Right lobe of liver (tissue), 4 donors: ENCODE results near the gene CDK14.

ENCODE experiments used
- POLR2A ChIP-seq: fragments of 450-650 bp; IDR thresholded peaks from one replicate; pipeline ENCODE4 v1.6.1; 2017; ENCODE audit warnings: antibody characterized with exemption, mild to moderate bottlenecking
- TF ChIP-seq, protein P1 (sequence below), 4 donors: fragments of 200-600 bp in 3 of 4; fragments of 450-650 bp in 1 of 4; IDR thresholded peaks; one replicate each; pipeline versions ENCODE4 v1.5.1 to v1.8.0; 2016 to 2022; ENCODE audit warnings: antibody characterized with exemption in 4 of 4, mild to moderate bottlenecking in 2 of 4
- donor health status: DM: no; HTN: no; CAD: no.
- donor health status: DM: no; HTN: no; CAD: no.
- donor health status: DM: no; HTN: yes; CAD: no.

GRCh38 chr7:90995996-90996395, 399.9 kb downstream of the CDK14 start:
- TF ChIP-seq, protein P1, sequence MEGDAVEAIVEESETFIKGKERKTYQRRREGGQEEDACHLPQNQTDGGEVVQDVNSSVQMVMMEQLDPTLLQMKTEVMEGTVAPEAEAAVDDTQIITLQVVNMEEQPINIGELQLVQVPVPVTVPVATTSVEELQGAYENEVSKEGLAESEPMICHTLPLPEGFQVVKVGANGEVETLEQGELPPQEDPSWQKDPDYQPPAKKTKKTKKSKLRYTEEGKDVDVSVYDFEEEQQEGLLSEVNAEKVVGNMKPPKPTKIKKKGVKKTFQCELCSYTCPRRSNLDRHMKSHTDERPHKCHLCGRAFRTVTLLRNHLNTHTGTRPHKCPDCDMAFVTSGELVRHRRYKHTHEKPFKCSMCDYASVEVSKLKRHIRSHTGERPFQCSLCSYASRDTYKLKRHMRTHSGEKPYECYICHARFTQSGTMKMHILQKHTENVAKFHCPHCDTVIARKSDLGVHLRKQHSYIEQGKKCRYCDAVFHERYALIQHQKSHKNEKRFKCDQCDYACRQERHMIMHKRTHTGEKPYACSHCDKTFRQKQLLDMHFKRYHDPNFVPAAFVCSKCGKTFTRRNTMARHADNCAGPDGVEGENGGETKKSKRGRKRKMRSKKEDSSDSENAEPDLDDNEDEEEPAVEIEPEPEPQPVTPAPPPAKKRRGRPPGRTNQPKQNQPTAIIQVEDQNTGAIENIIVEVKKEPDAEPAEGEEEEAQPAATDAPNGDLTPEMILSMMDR (IDR thresholded peaks at IDR 0.05) = no peak
- no peak for TF ChIP-seq POLR2A
